HG03575 (cell line): ENCODE results near the gene RUFY1.
"Not testable (repeated sequence)": the region's sequence is repeated elsewhere in the genome, so short reads cannot be mapped to it uniquely, and the experiment has no call there.

Experiments
- ATAC-seq: cut with Tn5 transposase; IDR thresholded peaks from one replicate; pipeline ENCODE4 v1.9.1; 2021; ENCODE audit not compliant: unreplicated experiment, insufficient number of reproducible peaks, low FRiP score; ENCODE audit errors: extremely low read depth

The RUFY1 gene

DNA sequence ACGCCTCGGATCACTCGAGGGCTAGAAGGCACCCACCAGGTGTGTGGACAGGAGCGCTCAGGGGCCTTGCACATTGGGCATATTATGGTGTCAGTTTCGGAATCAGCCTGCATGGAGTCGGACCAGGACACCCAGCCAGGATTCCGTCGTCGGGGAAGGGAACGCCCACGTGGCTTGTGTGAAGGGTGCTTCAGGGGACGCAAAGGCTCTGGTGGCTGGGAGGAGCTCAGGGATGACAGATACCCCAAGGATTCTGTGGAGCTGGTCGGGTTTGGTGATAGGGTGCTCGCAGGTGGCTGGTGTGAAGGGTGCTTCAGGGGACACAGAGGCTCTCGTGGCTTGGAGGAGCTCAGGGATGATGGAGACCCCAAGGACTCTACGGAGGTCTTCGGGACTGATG, 92.3 kb downstream of the RUFY1 start:
- ATAC-seq: not testable (repeated sequence)

DNA sequence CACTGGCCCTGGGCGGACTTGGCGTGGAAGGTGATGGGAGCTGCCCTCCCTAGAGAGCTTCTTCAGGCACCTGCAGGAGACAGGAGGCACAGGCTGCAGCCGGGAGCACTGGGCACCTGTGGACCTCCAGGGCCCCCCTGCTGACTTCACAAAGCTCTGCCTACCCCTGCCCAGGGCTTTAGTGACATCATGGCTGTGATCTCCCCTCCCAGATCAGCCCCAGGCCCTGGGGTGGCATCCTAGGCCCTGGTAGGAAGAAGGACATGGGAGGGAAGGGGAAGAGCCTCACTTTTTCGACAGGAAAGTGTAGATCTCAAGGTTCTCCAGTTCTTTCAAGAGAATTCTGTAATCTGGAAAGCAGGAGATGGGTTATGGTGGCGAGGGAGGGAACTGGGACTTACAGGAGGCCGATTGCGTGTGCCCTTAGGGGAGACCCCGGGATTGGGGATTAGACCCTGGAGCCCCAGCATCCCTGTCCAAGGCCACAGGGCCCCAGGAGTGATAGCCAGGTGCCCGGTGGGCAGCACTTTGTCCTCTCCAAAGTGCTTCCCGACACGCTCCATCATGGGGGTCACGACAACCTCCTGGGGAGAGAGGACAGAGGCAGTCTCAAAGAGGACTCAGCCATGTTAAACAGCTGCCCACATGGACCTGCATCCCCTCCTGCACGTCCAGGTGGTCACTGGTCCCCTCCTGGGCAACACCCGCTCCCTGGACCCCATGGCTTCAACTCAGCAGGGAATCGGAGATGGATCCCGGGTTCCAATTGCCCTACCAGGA, 93.0 kb downstream of the RUFY1 start:
- not testable (repeated sequence) for ATAC-seq

DNA sequence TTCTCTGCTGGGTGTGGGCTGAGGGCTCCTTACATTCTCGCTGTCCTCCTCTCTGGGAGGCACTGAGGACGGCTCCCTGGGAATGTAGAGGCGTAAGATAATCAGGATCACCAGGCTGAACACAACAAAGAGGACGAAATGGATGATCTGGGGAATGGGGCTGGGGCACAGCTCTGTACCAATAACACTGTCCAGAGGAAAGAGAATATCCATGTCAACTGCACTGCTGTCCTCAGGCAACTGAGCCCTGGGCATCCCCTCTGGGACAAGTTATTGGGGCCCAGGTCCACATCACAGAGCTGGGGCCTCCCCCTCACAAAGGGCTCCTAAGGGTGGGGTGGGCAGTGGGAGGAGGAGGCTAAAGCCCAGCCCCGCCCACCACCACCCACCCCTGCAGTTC, 94.4 kb downstream of the RUFY1 start:
- ATAC-seq: not testable (repeated sequence)

GRCh38 chr5:179648410-179648809, 98.1 kb downstream of the RUFY1 start:
- ATAC-seq: no peak

- ATAC-seq: not testable (repeated sequence)
These were observed 98.9 kb downstream of the RUFY1 start for GRCh38 chr5:179649166-179649703.

- ATAC-seq: not testable (repeated sequence)
These were observed 99.9 kb downstream of the RUFY1 start for GRCh38 chr5:179650245-179650644.

GRCh38 chr5:179653135-179653534, 102.8 kb downstream of the RUFY1 start:
- not testable (repeated sequence) for ATAC-seq

GRCh38 chr5:179657302-179658178, 107.2 kb downstream of the RUFY1 start:
- not testable (repeated sequence) for ATAC-seq

DNA sequence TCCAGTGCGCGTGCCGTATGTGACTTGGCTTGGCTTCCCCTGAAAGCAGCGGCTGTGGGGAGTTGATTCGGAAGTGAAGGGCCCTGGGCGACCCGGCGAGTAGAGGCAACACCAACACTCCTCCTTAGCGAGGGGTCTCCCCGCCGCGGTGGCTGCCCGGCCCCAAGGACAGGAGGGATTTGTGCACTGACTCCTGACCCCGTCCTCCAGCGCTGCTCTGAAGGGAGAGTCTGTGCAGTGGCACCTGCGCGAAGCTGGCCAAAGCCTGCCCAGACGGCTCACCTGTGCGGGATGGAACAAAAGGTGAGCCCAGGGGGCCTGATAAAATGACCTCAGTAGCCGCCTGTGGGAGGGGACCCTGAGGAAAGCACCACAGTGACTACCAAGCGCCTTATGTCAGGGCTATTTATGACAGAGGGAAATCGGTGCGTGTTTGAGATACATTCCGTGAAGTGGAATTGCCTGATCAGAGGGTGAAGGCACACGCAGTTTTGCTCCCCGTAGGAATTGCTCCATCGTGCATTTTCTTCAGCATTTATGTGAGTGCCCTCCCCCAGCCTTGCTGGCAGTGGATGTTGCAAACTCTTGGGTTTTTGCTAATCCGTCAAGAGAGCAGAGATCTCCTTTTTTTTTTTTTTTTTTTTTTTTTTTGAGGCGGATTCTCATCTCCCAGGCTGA, 108.0 kb downstream of the RUFY1 start:
- not testable (repeated sequence) for ATAC-seq
